ENCODE measurements around the gene LDLRAD4.

GRCh38 chr18:13555192-13555591 is 336.6 kb downstream of the LDLRAD4 start:
- no peak for TF ChIP-seq CTCF (IDR thresholded peaks at IDR 0.05; ENCODE audit: insufficient read depth, low read length)
- TF ChIP-seq REST (IDR thresholded peaks at IDR 0.05; ENCODE audit: insufficient replicate concordance, low read depth) = no peak
- TF ChIP-seq SPI1 (IDR thresholded peaks at IDR 0.05; ENCODE audit: borderline replicate concordance, low read depth) = no peak
- TF ChIP-seq POLR2AphosphoS5 (IDR thresholded peaks at IDR 0.05; ENCODE audit: low read depth) = no peak

All from HL-60 (cell line).